Measurements from ENCODE around the gene EXOC4. TPM values are rescaled to one million over a fixed set of nuclear protein-coding genes. Genes with fewer than 3 reads are reported as not detected.

The EXOC4 gene
- total and polyA plus RNA-seq, 2 donors (not counting 3 experiments of a cell fraction or from before 2014, with no cell fraction given): 20.3 to 73.1 TPM

GRCh38 chr7:133697585-133697984, 444.7 kb downstream of the EXOC4 start:
- H3K9ac ChIP-seq (replicated peaks; ENCODE audit: extremely low read depth, insufficient read depth, low read length): no peak overlapping the region
- POLR2A ChIA-PET: no interaction called here
- CTCF ChIA-PET: interaction anchor here (1.2 kb wide), 1 partner anchor 20 kb away, joined by 3 read pairs; no protein-coding TSS in a partner anchor
- H3K4me2 ChIP-seq (ENCODE audit: insufficient read depth, low read length): no peak overlapping the region
- H3K4me1 ChIP-seq (ENCODE audit: control insufficient read depth, extremely low read depth, insufficient read depth, low read length): no peaks in the 10 kb centered on the region
- H3K4me3 ChIP-seq (replicated peaks in 1 of 3; ENCODE audit: insufficient read depth in 1 of 3, low read depth in 1 of 3, low read length in 3 of 3): no peak overlapping the region
- no peak overlapping the region for H2AFZ ChIP-seq (ENCODE audit: low read depth, low read length)
- intact Hi-C loops (cut with micrococcal nuclease) (no loop called here), dilution Hi-C loops (cut with MboI; ENCODE audit: extremely low pct_ligation_motif_present, low sequenced_read_pairs) (no loop called here)
- no peaks in the 10 kb centered on the region for H3K79me2 ChIP-seq (ENCODE audit: control insufficient read depth, insufficient read depth, low read length)
- H3K27ac ChIP-seq (ENCODE audit: insufficient read depth, low read depth, low read length): no peak overlapping the region
- TF ChIP-seq FOS (IDR thresholded peaks at IDR 0.05; ENCODE audit: borderline replicate concordance, insufficient read depth, low read length): no peak
- no peak for TF ChIP-seq GATA2 (IDR thresholded peaks at IDR 0.05; ENCODE audit: insufficient read depth, insufficient read length, low read depth, low read length)
- TF ChIP-seq, protein P1, sequence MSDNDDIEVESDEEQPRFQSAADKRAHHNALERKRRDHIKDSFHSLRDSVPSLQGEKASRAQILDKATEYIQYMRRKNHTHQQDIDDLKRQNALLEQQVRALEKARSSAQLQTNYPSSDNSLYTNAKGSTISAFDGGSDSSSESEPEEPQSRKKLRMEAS (IDR thresholded peaks at IDR 0.05; ENCODE audit: insufficient read depth, insufficient read length): no peak
- no peak for TF ChIP-seq EZH2 (IDR thresholded peaks at IDR 0.05; ENCODE audit: borderline replicate concordance, low read depth, low read length, severe bottlenecking)
- TF ChIP-seq JUN (IDR thresholded peaks at IDR 0.05; ENCODE audit: borderline replicate concordance, insufficient read depth, insufficient read length, low read depth): no peak
- no peak for TF ChIP-seq POLR2AphosphoS5 (IDR thresholded peaks at IDR 0.05; ENCODE audit: insufficient read depth, low read depth, low read length)
- TF ChIP-seq, protein P2, sequence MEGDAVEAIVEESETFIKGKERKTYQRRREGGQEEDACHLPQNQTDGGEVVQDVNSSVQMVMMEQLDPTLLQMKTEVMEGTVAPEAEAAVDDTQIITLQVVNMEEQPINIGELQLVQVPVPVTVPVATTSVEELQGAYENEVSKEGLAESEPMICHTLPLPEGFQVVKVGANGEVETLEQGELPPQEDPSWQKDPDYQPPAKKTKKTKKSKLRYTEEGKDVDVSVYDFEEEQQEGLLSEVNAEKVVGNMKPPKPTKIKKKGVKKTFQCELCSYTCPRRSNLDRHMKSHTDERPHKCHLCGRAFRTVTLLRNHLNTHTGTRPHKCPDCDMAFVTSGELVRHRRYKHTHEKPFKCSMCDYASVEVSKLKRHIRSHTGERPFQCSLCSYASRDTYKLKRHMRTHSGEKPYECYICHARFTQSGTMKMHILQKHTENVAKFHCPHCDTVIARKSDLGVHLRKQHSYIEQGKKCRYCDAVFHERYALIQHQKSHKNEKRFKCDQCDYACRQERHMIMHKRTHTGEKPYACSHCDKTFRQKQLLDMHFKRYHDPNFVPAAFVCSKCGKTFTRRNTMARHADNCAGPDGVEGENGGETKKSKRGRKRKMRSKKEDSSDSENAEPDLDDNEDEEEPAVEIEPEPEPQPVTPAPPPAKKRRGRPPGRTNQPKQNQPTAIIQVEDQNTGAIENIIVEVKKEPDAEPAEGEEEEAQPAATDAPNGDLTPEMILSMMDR (IDR thresholded peaks at IDR 0.05; ENCODE audit: extremely low read depth in 1 of 2, insufficient read depth in 1 of 2, low read depth in 1 of 2, low read length in 2 of 2): no peak
- TF ChIP-seq POLR2A (IDR thresholded peaks at IDR 0.05; ENCODE audit: low read depth, low read length): no peak
- no peak for TF ChIP-seq MYC (IDR thresholded peaks at IDR 0.05; ENCODE audit: low read depth, low read length)
- H3K27me3 ChIP-seq (ENCODE audit: control insufficient read depth in 2 of 2, insufficient read depth in 2 of 2, low read length in 2 of 2): no peaks in the 10 kb centered on the region
- no peaks in the 10 kb centered on the region for H4K20me1 ChIP-seq (replicated peaks; ENCODE audit: control insufficient read depth, extremely low read depth, insufficient read depth, low read length)
- DNase-seq (ENCODE audit: low read depth, low spot score): no peak
- no TSS peak for BruUV-seq (replicated peaks)
- no peak for FAIRE-seq
- no peaks in the 10 kb centered on the region for H3K9me1 ChIP-seq (replicated peaks; ENCODE audit: control insufficient read depth, extremely low read depth, insufficient read depth, low read length)
- H3K9me3 ChIP-seq (replicated peaks; ENCODE audit: control insufficient read depth, insufficient read depth, low read length): no peaks in the 10 kb centered on the region
- no peaks in the 10 kb centered on the region for H3K36me3 ChIP-seq (ENCODE audit: control insufficient read depth in 2 of 2, extremely low read depth in 1 of 2, insufficient read depth in 2 of 2, low read length in 2 of 2)
